ENCODE measurements around the gene GLG1. TPM values are rescaled to one million over a fixed set of nuclear protein-coding genes. Genes with fewer than 3 reads are reported as not detected.
A peak's percentile ranks its signal among the peaks of the same experiment; 100 is the strongest.
"Not testable (repeated sequence)": the region's sequence is repeated elsewhere in the genome, so short reads cannot be mapped to it uniquely, and the experiment has no call there.

GLG1 gene
- total RNA-seq, 1 donor from 2014 or later = 69.3 TPM

- DNase-seq (ENCODE audit: missing footprints) = no peak
- intact Hi-C loops (cut with DNase I) = no loop called here
- ATAC-seq = peak; percentile 34
These were observed 141.6 kb downstream of the GLG1 start for GRCh38 chr16:74465281-74465680.

GRCh38 chr16:74463888-74464287 lies 143.0 kb downstream of the GLG1 start:
- no peak for DNase-seq (ENCODE audit: missing footprints)
- ATAC-seq = no peak
- intact Hi-C loops (cut with DNase I) = no loop called here

- DNase-seq (ENCODE audit: missing footprints) (no peak), ATAC-seq (no peak)
- intact Hi-C loops (cut with DNase I) = no loop called here
These were observed 144.6 kb downstream of the GLG1 start for GRCh38 chr16:74462361-74462760.

GRCh38 chr16:74461826-74462225 lies 145.1 kb downstream of the GLG1 start:
- ATAC-seq = no peak
- intact Hi-C loops (cut with DNase I) = no loop called here
- DNase-seq (ENCODE audit: missing footprints) = no peak

- intact Hi-C loops (cut with DNase I) = no loop called here
- no peak for ATAC-seq
- DNase-seq (ENCODE audit: missing footprints) = no peak
These were observed 146.4 kb downstream of the GLG1 start for GRCh38 chr16:74460542-74460941.

- intact Hi-C loops (cut with DNase I) = no loop called here
- ATAC-seq (no peak), DNase-seq (ENCODE audit: missing footprints) (no peak)
These were observed 150.7 kb downstream of the GLG1 start for GRCh38 chr16:74456290-74456625.

- DNase-seq (ENCODE audit: missing footprints) = no peak
- no peak for ATAC-seq
- intact Hi-C loops (cut with DNase I) = no loop called here
These were observed 151.2 kb downstream of the GLG1 start for GRCh38 chr16:74455619-74456289.

GRCh38 chr16:74455213-74455612 lies 151.7 kb downstream of the GLG1 start:
- intact Hi-C loops (cut with DNase I) = no loop called here
- no peak for ATAC-seq
- no peak for DNase-seq (ENCODE audit: missing footprints)

GRCh38 chr16:74451951-74452758 lies 154.8 kb downstream of the GLG1 start:
- no peak for DNase-seq (ENCODE audit: missing footprints)
- ATAC-seq = no peak

GRCh38 chr16:74450967-74451760 lies 155.8 kb downstream of the GLG1 start:
- DNase-seq (ENCODE audit: missing footprints) (no peak), ATAC-seq (no peak)
- intact Hi-C loops (cut with DNase I) = no loop called here

More at GRCh38 chr16:74451951-74452758, 154.8 kb downstream of the GLG1 start:
- intact Hi-C loops (cut with DNase I) = no loop called here

GRCh38 chr16:74450236-74450635 lies 156.7 kb downstream of the GLG1 start:
- intact Hi-C loops (cut with DNase I) = no loop called here
- no peak for DNase-seq (ENCODE audit: missing footprints)

GRCh38 chr16:74449470-74449869 lies 157.4 kb downstream of the GLG1 start:
- intact Hi-C loops (cut with DNase I) = no loop called here
- ATAC-seq (peak; percentile 43), DNase-seq (ENCODE audit: missing footprints) (no peak)

More at GRCh38 chr16:74450236-74450635, 156.7 kb downstream of the GLG1 start:
- ATAC-seq = no peak

- peak; percentile 75 for DNase-seq (ENCODE audit: missing footprints)
- intact Hi-C loops (cut with DNase I) = no loop called here
These were observed 157.9 kb downstream of the GLG1 start for GRCh38 chr16:74448990-74449389.

GRCh38 chr16:74447578-74447977 lies 159.3 kb downstream of the GLG1 start:
- intact Hi-C loops (cut with DNase I) = no loop called here
- no peak for DNase-seq (ENCODE audit: missing footprints)
- ATAC-seq = no peak

More at GRCh38 chr16:74448990-74449389, 157.9 kb downstream of the GLG1 start:
- ATAC-seq = peak; percentile 95

GRCh38 chr16:74446866-74447265 lies 160.0 kb downstream of the GLG1 start:
- no peak for ATAC-seq
- intact Hi-C loops (cut with DNase I) = no loop called here
- DNase-seq (ENCODE audit: missing footprints) = no peak

GRCh38 chr16:74443624-74444346 lies 163.1 kb downstream of the GLG1 start:
- DNase-seq (ENCODE audit: missing footprints); intact Hi-C loops (cut with DNase I); ATAC-seq: not testable (repeated sequence)

GRCh38 chr16:74439685-74440084 lies 167.2 kb downstream of the GLG1 start:
- intact Hi-C loops (cut with DNase I) = no loop called here
- ATAC-seq = no peak
- DNase-seq (ENCODE audit: missing footprints) = no peak

- ATAC-seq (no peak), DNase-seq (ENCODE audit: missing footprints) (no peak)
- intact Hi-C loops (cut with DNase I) = no loop called here
These were observed 168.4 kb downstream of the GLG1 start for GRCh38 chr16:74438492-74438979.

GRCh38 chr16:74431516-74431915 lies 175.4 kb downstream of the GLG1 start:
- intact Hi-C loops (cut with DNase I) = loop anchor here (5.0 kb wide), 1 partner anchor 114 kb away; no protein-coding TSS in a partner anchor
- no peak for ATAC-seq

More at GRCh38 chr16:74431516-74431915, 175.4 kb downstream of the GLG1 start:
- DNase-seq (ENCODE audit: missing footprints) = no peak
